HepG2 (cell line): Measurements from ENCODE around the gene GZF1. TPM values are rescaled to one million over a fixed set of nuclear protein-coding genes. Genes with fewer than 3 reads are reported as not detected.

ENCODE experiments used
- FOXA1 ChIP-seq, 2 experiments: fragments of 450-650 bp in 1 of 2; sonication (generic) in 1 of 2; formaldehyde crosslinking in 1 of 2; IDR thresholded peaks; 2 replicates each; pipeline versions ENCODE4 v1.4.0 to v1.6.1; 2016 to 2020; ENCODE audit warnings: missing genetic modification reagents in 1 of 2
- FOXO1 ChIP-seq: sonication (generic); formaldehyde crosslinking; IDR thresholded peaks from 2 replicates; pipeline ENCODE4 v1.4.0; 2020; ENCODE audit warnings: missing genetic modification reagents
- HBP1 ChIP-seq: IDR thresholded peaks from 2 replicates; pipeline ENCODE4 v1.6.1; 2016; ENCODE audit warnings: low read depth, control low read depth
- HES4 ChIP-seq: sonication (generic); formaldehyde crosslinking; IDR thresholded peaks from 2 replicates; pipeline ENCODE4 v1.9.0; 2021; ENCODE audit warnings: mild to moderate bottlenecking, missing genetic modification reagents, borderline replicate concordance
- HIC2 ChIP-seq: sonication (generic); formaldehyde crosslinking; IDR thresholded peaks from 2 replicates; pipeline ENCODE4 v1.9.0; 2022; ENCODE audit warnings: low read depth, missing genetic modification reagents
- HOXA5 ChIP-seq: sonication (generic); formaldehyde crosslinking; IDR thresholded peaks from 2 replicates; pipeline ENCODE4 v1.4.0; 2020; ENCODE audit warnings: missing genetic modification reagents
- MYNN ChIP-seq: sonication (generic); formaldehyde crosslinking; IDR thresholded peaks from 2 replicates; pipeline ENCODE4 v1.4.0; 2020; ENCODE audit warnings: mild to moderate bottlenecking, low read depth, missing genetic modification reagents
- RBM39 ChIP-seq: fragments of 200-400 bp; formaldehyde crosslinking; IDR thresholded peaks from one replicate; pipeline ENCODE4 v1.6.1; 2018; ENCODE audit warnings: antibody characterized with exemption, mild to moderate bottlenecking, low read depth, low read length; ENCODE audit not compliant: poor library complexity, severe bottlenecking
- REPIN1 ChIP-seq: sonication (generic); formaldehyde crosslinking; IDR thresholded peaks from 2 replicates; pipeline ENCODE4 v1.8.0; 2022; ENCODE audit warnings: missing genetic modification reagents, low read depth, mild to moderate bottlenecking, borderline replicate concordance
- XRCC5 ChIP-seq: fragments of 200-400 bp; formaldehyde crosslinking; optimal IDR thresholded peaks from 2 replicates; pipeline ENCODE3; 2017; ENCODE audit warnings: mild to moderate bottlenecking, low read length
- ZHX2 ChIP-seq, 2 experiments: sonication (generic) in 1 of 2; formaldehyde crosslinking in 1 of 2; IDR thresholded peaks; 2 replicates each; pipeline versions ENCODE4 v1.6.1 to v1.9.0; 2014 to 2022; ENCODE audit warnings: antibody characterized with exemption in 1 of 2, borderline replicate concordance in 1 of 2, inconsistent platforms in 1 of 2, low read depth in 1 of 2, missing genetic modification reagents in 1 of 2
- ZNF256 ChIP-seq: sonication (generic); formaldehyde crosslinking; conservative IDR thresholded peaks from 2 replicates; pipeline ENCODE4 v1.4.0; 2020; ENCODE audit warnings: missing genetic modification reagents
- ZNF354B ChIP-seq: sonication (generic); formaldehyde crosslinking; IDR thresholded peaks from 2 replicates; pipeline ENCODE4 v1.8.0; 2022; ENCODE audit warnings: mild to moderate bottlenecking, missing genetic modification reagents
- ZNF496 ChIP-seq: sonication (generic); formaldehyde crosslinking; IDR thresholded peaks from 2 replicates; pipeline ENCODE4 v1.8.1; 2023; ENCODE audit warnings: mild to moderate bottlenecking, moderate library complexity, missing genetic modification reagents; ENCODE audit not compliant: insufficient replicate concordance
- ZNF569 ChIP-seq: sonication (generic); formaldehyde crosslinking; IDR thresholded peaks from 2 replicates; pipeline ENCODE4 v1.5.0; 2020; ENCODE audit warnings: mild to moderate bottlenecking, missing genetic modification reagents, moderate library complexity, borderline replicate concordance
- ZNF883 ChIP-seq: sonication (generic); formaldehyde crosslinking; IDR thresholded peaks from 2 replicates; pipeline ENCODE4 v1.5.1; 2020; ENCODE audit warnings: mild to moderate bottlenecking, missing genetic modification reagents; ENCODE audit errors: not compliant biosample characterization
- ZSCAN22 ChIP-seq: sonication (generic); formaldehyde crosslinking; IDR thresholded peaks from 2 replicates; pipeline ENCODE4 v1.4.0; 2020; ENCODE audit warnings: mild to moderate bottlenecking, missing genetic modification reagents
- polyA plus RNA-seq, 8 experiments: library from polyadenylated mRNA; depleted of rRNA in 3 of 8; stranded (reverse) in 7 of 8; unstranded in 1 of 8; fragments of >200 nt; fragmentation: Illumina TruSeq in 4 of 8; extraction: Trizol in 4 of 8; gene quantifications; 2 replicates each; pipeline versions ENCODE4 v1.2.1 to v1.2.3, GENCODE V29; 2011 to 2016; ENCODE audit warnings: low read depth in 4 of 8, missing spikeins in 1 of 8, mixed read lengths in 1 of 8; ENCODE audit not compliant: insufficient read depth in 1 of 8
- total RNA-seq, 5 experiments: library from RNA; depleted of rRNA; stranded (reverse); fragments of >200 nt; fragmentation: Illumina TruSeq; extraction: Trizol; gene quantifications; 2 replicates each; pipeline ENCODE4 v1.2.3, GENCODE V29; 2016; ENCODE audit warnings: low read depth in 1 of 5

Gene GZF1
- total and polyA plus RNA-seq, 2 of the 13 experiments (the other 11 are each of a cell fraction or from before 2014, with no cell fraction given) = 16.9 to 26.0 TPM

GRCh38 chr20:23362392-23363256 lies 642 bp downstream of the GZF1 start (continued):
- TF ChIP-seq HIC2 (CRISPR knock-in tag) = 0 out of 2 replicates have a peak, but pooled peaks have one; percentile 25
- TF ChIP-seq ZSCAN22 (CRISPR knock-in tag) = no peak
- no peak for TF ChIP-seq ZNF496 (CRISPR knock-in tag)
- TF ChIP-seq HES4 (CRISPR knock-in tag) = 0 out of 2 replicates have a peak, but pooled peaks have one; percentile 52
- TF ChIP-seq HBP1 (CRISPR knock-in tag) = 0 out of 2 replicates have a peak, but pooled peaks have one; percentile 40
- TF ChIP-seq ZHX2 (IDR thresholded peaks at IDR 0.05; ENCODE audit: low read depth) = no peak
- TF ChIP-seq ZHX2 (CRISPR knock-in tag; IDR thresholded peaks at IDR 0.05; ENCODE audit: borderline replicate concordance) = peak; percentile 74; the same call in 1 of the 2 replicates
- 0 out of 2 replicates have a peak, but pooled peaks have one; percentile 25 for TF ChIP-seq ZNF569 (CRISPR knock-in tag)
- peak; percentile 70 for TF ChIP-seq RBM39
- TF ChIP-seq FOXO1 (CRISPR knock-in tag) = peak; percentile 40; the same call in 1 of the 2 replicates
- TF ChIP-seq MYNN (CRISPR knock-in tag) = 0 out of 2 replicates have a peak, but pooled peaks have one; percentile 72
- peak; percentile 35 for TF ChIP-seq XRCC5
- no peak for TF ChIP-seq ZNF256 (CRISPR knock-in tag)
- peak; percentile 18 for TF ChIP-seq ZNF883 (CRISPR knock-in tag)
- peak; percentile 35; the same call in 1 of the 2 replicates for TF ChIP-seq REPIN1
- no peak for TF ChIP-seq FOXA1 (IDR thresholded peaks at IDR 0.05)
- peak; percentile 20; the same call in 1 of the 2 replicates for TF ChIP-seq FOXA1 (CRISPR knock-in tag; IDR thresholded peaks at IDR 0.05)
- peak; percentile 61; the same call in 1 of the 2 replicates for TF ChIP-seq HOXA5 (CRISPR knock-in tag)
- 0 out of 2 replicates have a peak, but pooled peaks have one; percentile 88 for TF ChIP-seq ZNF354B (CRISPR knock-in tag)
